GM12875 (cell line): ENCODE measurements around the gene TFCP2L1.

Experiments
- H3K4me3 ChIP-seq: one replicate; pipeline ENCODE4 v1.5.1; 2011; ENCODE audit warnings: low read depth, low read length, control low read depth
- CTCF ChIP-seq: IDR thresholded peaks from 2 replicates; pipeline ENCODE4 v1.5.1; 2011; ENCODE audit warnings: low read depth, mild to moderate bottlenecking, control low read depth, inconsistent platforms, low read length, moderate library complexity, borderline replicate concordance; ENCODE audit not compliant: insufficient read depth

The TFCP2L1 gene

GRCh38 chr2:121217627-121218026 is 67.4 kb downstream of the TFCP2L1 start:
- no peak overlapping the region for H3K4me3 ChIP-seq
- no peak for TF ChIP-seq CTCF

- no peak for TF ChIP-seq CTCF
Observed at GRCh38 chr2:121214296-121214695, 70.7 kb downstream of the TFCP2L1 start.

GRCh38 chr2:121213386-121213785 is 71.6 kb downstream of the TFCP2L1 start:
- H3K4me3 ChIP-seq, result no peak overlapping the region
- TF ChIP-seq CTCF, result no peak

More at GRCh38 chr2:121214296-121214695, 70.7 kb downstream of the TFCP2L1 start:
- no peak overlapping the region for H3K4me3 ChIP-seq

GRCh38 chr2:121212661-121213325 is 72.2 kb downstream of the TFCP2L1 start:
- TF ChIP-seq CTCF, result no peak
- H3K4me3 ChIP-seq, result no peak overlapping the region

- no peak for TF ChIP-seq CTCF
- H3K4me3 ChIP-seq, result no peak overlapping the region
Observed at GRCh38 chr2:121211689-121212151, 73.3 kb downstream of the TFCP2L1 start.

GRCh38 chr2:121211251-121211650 is 73.8 kb downstream of the TFCP2L1 start:
- no peak for TF ChIP-seq CTCF
- no peak overlapping the region for H3K4me3 ChIP-seq

GRCh38 chr2:121210691-121211090 is 74.3 kb downstream of the TFCP2L1 start:
- H3K4me3 ChIP-seq, result no peak overlapping the region
- TF ChIP-seq CTCF, result no peak
